ENCODE measurements around the gene APBB2. TPM values are rescaled to one million over a fixed set of nuclear protein-coding genes. Genes with fewer than 3 reads are reported as not detected.

Gene APBB2
- total RNA-seq, 2 experiments from 2014 or later: 0.93 to 13.6 TPM

- H3K27me3 Mint-ChIP-seq: peaks cover 7% of the 10 kb centered on the region
- CTCF ChIA-PET: no interaction called here
- DNase-seq: no peak
- no peaks in the 10 kb centered on the region for H3K36me3 Mint-ChIP-seq
- H3K4me1 Mint-ChIP-seq: no peaks in the 10 kb centered on the region
- H3K27ac Mint-ChIP-seq: no peak overlapping the region
- ATAC-seq: no peak
- H3K9me3 Mint-ChIP-seq (ENCODE audit: low read depth): no peaks in the 10 kb centered on the region
- no peak overlapping the region for H3K4me3 Mint-ChIP-seq
Observed at GRCh38 chr4:41176340-41176739, 38.0 kb downstream of the APBB2 start.

GRCh38 chr4:41175794-41176193 is 38.5 kb downstream of the APBB2 start:
- no peaks in the 10 kb centered on the region for H3K9me3 Mint-ChIP-seq (ENCODE audit: low read depth)
- no peak for ATAC-seq
- H3K27me3 Mint-ChIP-seq: peaks cover 7% of the 10 kb centered on the region
- H3K4me3 Mint-ChIP-seq: no peak overlapping the region
- H3K4me1 Mint-ChIP-seq: no peaks in the 10 kb centered on the region
- DNase-seq: no peak
- H3K36me3 Mint-ChIP-seq: no peaks in the 10 kb centered on the region
- no peak overlapping the region for H3K27ac Mint-ChIP-seq
- CTCF ChIA-PET: no interaction called here

- DNase-seq (no peak), ATAC-seq (no peak)
- H3K4me1 Mint-ChIP-seq: no peaks in the 10 kb centered on the region
- H3K4me3 Mint-ChIP-seq: no peak overlapping the region
- no peaks in the 10 kb centered on the region for H3K9me3 Mint-ChIP-seq (ENCODE audit: low read depth)
- H3K36me3 Mint-ChIP-seq: no peaks in the 10 kb centered on the region
- CTCF ChIA-PET: no interaction called here
- no peak overlapping the region for H3K27ac Mint-ChIP-seq
- H3K27me3 Mint-ChIP-seq: peaks cover 7% of the 10 kb centered on the region
Observed at GRCh38 chr4:41174444-41174843, 39.9 kb downstream of the APBB2 start.

GRCh38 chr4:41172786-41173185 is 41.6 kb downstream of the APBB2 start:
- Mint-ChIP-seq H3K4me1 (no peaks in the 10 kb centered on the region), H3K36me3 (no peaks in the 10 kb centered on the region), H3K9me3 (ENCODE audit: low read depth) (no peaks in the 10 kb centered on the region), H3K27me3 (peaks cover 5% of the 10 kb centered on the region), H3K4me3 (no peak overlapping the region), H3K27ac (no peak overlapping the region)
- CTCF ChIA-PET: interaction anchor here (0.5 kb wide), 1 partner anchor 12 kb away, joined by 3 read pairs; no protein-coding TSS in a partner anchor
- ATAC-seq: no peak
- no peak for DNase-seq

GRCh38 chr4:41169256-41169800 is 45.0 kb downstream of the APBB2 start:
- Mint-ChIP-seq H3K4me1 (no peaks in the 10 kb centered on the region), H3K27ac (no peak overlapping the region), H3K27me3 (no peaks in the 10 kb centered on the region), H3K4me3 (no peak overlapping the region), H3K36me3 (no peaks in the 10 kb centered on the region), H3K9me3 (ENCODE audit: low read depth) (peaks cover 3% of the 10 kb centered on the region)
- CTCF ChIA-PET: interaction anchor here (0.7 to 1.1 kb wide), 2 partner anchors 9 to 347 kb away, joined by 3 to 4 read pairs; no protein-coding TSS in a partner anchor
- no peak for ATAC-seq
- DNase-seq: no peak

GRCh38 chr4:41167191-41167590 is 47.2 kb downstream of the APBB2 start:
- peaks cover 3% of the 10 kb centered on the region for H3K9me3 Mint-ChIP-seq (ENCODE audit: low read depth)
- no peaks in the 10 kb centered on the region for H3K4me1 Mint-ChIP-seq
- DNase-seq (no peak), ATAC-seq (no peak)
- no peak overlapping the region for H3K4me3 Mint-ChIP-seq
- no peaks in the 10 kb centered on the region for H3K36me3 Mint-ChIP-seq
- H3K27me3 Mint-ChIP-seq: peaks cover 2% of the 10 kb centered on the region
- CTCF ChIA-PET: no interaction called here
- H3K27ac Mint-ChIP-seq: no peak overlapping the region

- H3K27me3 Mint-ChIP-seq: peaks cover 2% of the 10 kb centered on the region
- no peak overlapping the region for H3K4me3 Mint-ChIP-seq
- CTCF ChIA-PET: no interaction called here
- H3K4me1 Mint-ChIP-seq: no peaks in the 10 kb centered on the region
- ATAC-seq: no peak
- H3K36me3 Mint-ChIP-seq: no peaks in the 10 kb centered on the region
- no peak for DNase-seq
- no peak overlapping the region for H3K27ac Mint-ChIP-seq
- peaks cover 3% of the 10 kb centered on the region for H3K9me3 Mint-ChIP-seq (ENCODE audit: low read depth)
Observed at GRCh38 chr4:41164405-41164804, 49.9 kb downstream of the APBB2 start.

GRCh38 chr4:41161355-41161754 is 53.0 kb downstream of the APBB2 start:
- DNase-seq (no peak), ATAC-seq (no peak)
- Mint-ChIP-seq H3K4me1 (no peaks in the 10 kb centered on the region), H3K36me3 (no peaks in the 10 kb centered on the region), H3K27me3 (peaks cover 2% of the 10 kb centered on the region), H3K9me3 (ENCODE audit: low read depth) (no peaks in the 10 kb centered on the region), H3K4me3 (no peak overlapping the region), H3K27ac (no peak overlapping the region)
- CTCF ChIA-PET: interaction anchor here (1.1 kb wide), 1 partner anchor 11 kb away, joined by 3 read pairs; no protein-coding TSS in a partner anchor

GRCh38 chr4:41160856-41161255 is 53.5 kb downstream of the APBB2 start:
- CTCF ChIA-PET: interaction anchor here (1.1 kb wide), 1 partner anchor 12 kb away, joined by 3 read pairs; no protein-coding TSS in a partner anchor
- no peak for ATAC-seq
- Mint-ChIP-seq H3K4me3 (no peak overlapping the region), H3K4me1 (no peaks in the 10 kb centered on the region), H3K36me3 (no peaks in the 10 kb centered on the region), H3K9me3 (ENCODE audit: low read depth) (no peaks in the 10 kb centered on the region), H3K27ac (no peak overlapping the region), H3K27me3 (peaks cover 2% of the 10 kb centered on the region)
- no peak for DNase-seq

GRCh38 chr4:41160012-41160789 is 54.1 kb downstream of the APBB2 start:
- H3K4me3 Mint-ChIP-seq: no peak overlapping the region
- CTCF ChIA-PET: interaction anchor here (0.9 to 1.1 kb wide), 2 partner anchors 8 to 13 kb away, joined by 3 read pairs; no protein-coding TSS in a partner anchor
- H3K9me3 Mint-ChIP-seq (ENCODE audit: low read depth): no peaks in the 10 kb centered on the region
- ATAC-seq (no peak), DNase-seq (no peak)
- H3K4me1 Mint-ChIP-seq: no peaks in the 10 kb centered on the region
- H3K27me3 Mint-ChIP-seq: peaks cover 2% of the 10 kb centered on the region
- no peaks in the 10 kb centered on the region for H3K36me3 Mint-ChIP-seq
- no peak overlapping the region for H3K27ac Mint-ChIP-seq

GRCh38 chr4:41158756-41159155 is 55.6 kb downstream of the APBB2 start:
- Mint-ChIP-seq H3K27ac (no peak overlapping the region), H3K9me3 (ENCODE audit: low read depth) (no peaks in the 10 kb centered on the region), H3K27me3 (peaks cover 2% of the 10 kb centered on the region), H3K36me3 (no peaks in the 10 kb centered on the region), H3K4me1 (no peaks in the 10 kb centered on the region), H3K4me3 (no peak overlapping the region)
- no peak for ATAC-seq
- no peak for DNase-seq
- CTCF ChIA-PET: no interaction called here

- Mint-ChIP-seq H3K36me3 (no peaks in the 10 kb centered on the region), H3K4me1 (no peaks in the 10 kb centered on the region), H3K27ac (no peak overlapping the region), H3K27me3 (no peaks in the 10 kb centered on the region), H3K9me3 (ENCODE audit: low read depth) (no peaks in the 10 kb centered on the region), H3K4me3 (no peak overlapping the region)
- DNase-seq (no peak), ATAC-seq (no peak)
- CTCF ChIA-PET: no interaction called here
Observed at GRCh38 chr4:41158274-41158673, 56.1 kb downstream of the APBB2 start.

- DNase-seq (no peak), ATAC-seq (no peak)
- Mint-ChIP-seq H3K4me1 (no peaks in the 10 kb centered on the region), H3K36me3 (no peaks in the 10 kb centered on the region), H3K27ac (no peak overlapping the region), H3K27me3 (no peaks in the 10 kb centered on the region), H3K9me3 (ENCODE audit: low read depth) (no peaks in the 10 kb centered on the region), H3K4me3 (no peak overlapping the region)
- CTCF ChIA-PET: no interaction called here
Observed at GRCh38 chr4:41157009-41157408, 57.3 kb downstream of the APBB2 start.

GRCh38 chr4:41156574-41156973 is 57.8 kb downstream of the APBB2 start:
- no peak for DNase-seq
- no peak for ATAC-seq
- Mint-ChIP-seq H3K9me3 (ENCODE audit: low read depth) (no peaks in the 10 kb centered on the region), H3K4me1 (no peaks in the 10 kb centered on the region), H3K27me3 (no peaks in the 10 kb centered on the region), H3K4me3 (no peak overlapping the region), H3K36me3 (no peaks in the 10 kb centered on the region), H3K27ac (no peak overlapping the region)
- CTCF ChIA-PET: no interaction called here

All from activated CD8-positive, alpha-beta memory T cell treated with anti-CD3 and anti-CD28 coated beads, Interleukin-2, amount 10 ng/mL, durations not matched to agents 7 days and 5 days (primary cell).